HG02571 (cell line): Measurements from ENCODE around the gene SAMD13.
A peak's percentile ranks its signal among the peaks of the same experiment; 100 is the strongest.

Source experiments
- ATAC-seq: cut with Tn5 transposase; IDR thresholded peaks from one replicate; pipeline ENCODE4 v1.9.1; 2021; ENCODE audit warnings: mild to moderate bottlenecking, moderate library complexity; ENCODE audit not compliant: unreplicated experiment

The SAMD13 gene

GRCh38 chr1:84301004-84301784 is at the start of gene SAMD13:
Gene SAMD13, plus strand, starts transcription at chr1:84301708. Its CDS starts 1,527 bp downstream, at chr1:84303235.
- ATAC-seq: no peak

- ATAC-seq: no peak
Measured at GRCh38 chr1:84253036-84253435, 48.5 kb upstream of the SAMD13 start.

- no peak for ATAC-seq
Measured at GRCh38 chr1:84253891-84254290, 47.6 kb upstream of the SAMD13 start.

- ATAC-seq: no peak
Measured at GRCh38 chr1:84254703-84255238, 46.7 kb upstream of the SAMD13 start.

- ATAC-seq: no peak
Measured at GRCh38 chr1:84255582-84255981, 45.9 kb upstream of the SAMD13 start.

- ATAC-seq: no peak
Measured at GRCh38 chr1:84257617-84258016, 43.9 kb upstream of the SAMD13 start.

GRCh38 chr1:84259376-84259775 is 42.1 kb upstream of the SAMD13 start:
- no peak for ATAC-seq

- no peak for ATAC-seq
Measured at GRCh38 chr1:84259989-84260388, 41.5 kb upstream of the SAMD13 start.

GRCh38 chr1:84260852-84261518 is 40.5 kb upstream of the SAMD13 start:
- no peak for ATAC-seq

- ATAC-seq: no peak
Measured at GRCh38 chr1:84264961-84265360, 36.5 kb upstream of the SAMD13 start.

GRCh38 chr1:84265867-84266266 is 35.6 kb upstream of the SAMD13 start:
- no peak for ATAC-seq

- ATAC-seq: no peak
Measured at GRCh38 chr1:84266748-84267147, 34.8 kb upstream of the SAMD13 start.

- ATAC-seq: no peak
Measured at GRCh38 chr1:84267476-84267875, 34.0 kb upstream of the SAMD13 start.

- no peak for ATAC-seq
Measured at GRCh38 chr1:84268346-84268745, 33.2 kb upstream of the SAMD13 start.

GRCh38 chr1:84269306-84269705 is 32.2 kb upstream of the SAMD13 start:
- ATAC-seq: no peak

- ATAC-seq: peak; percentile 97
Measured at GRCh38 chr1:84271441-84272151, 29.9 kb upstream of the SAMD13 start.

- ATAC-seq: no peak
Measured at GRCh38 chr1:84272401-84272800, 29.1 kb upstream of the SAMD13 start.

- no peak for ATAC-seq
Measured at GRCh38 chr1:84277343-84278059, 24.0 kb upstream of the SAMD13 start.

GRCh38 chr1:84278905-84279304 is 22.6 kb upstream of the SAMD13 start:
- ATAC-seq: no peak

- no peak for ATAC-seq
Measured at GRCh38 chr1:84280912-84281311, 20.6 kb upstream of the SAMD13 start.

- no peak for ATAC-seq
Measured at GRCh38 chr1:84282780-84283333, 18.7 kb upstream of the SAMD13 start.
